Measurements from ENCODE around the gene SRPX2. TPM values are rescaled to one million over a fixed set of nuclear protein-coding genes. Genes with fewer than 3 reads are reported as not detected.

Gene SRPX2
- total and polyA plus RNA-seq, 2 of the 13 experiments (the other 11 are each of a cell fraction or from before 2014, with no cell fraction given), result 1.5 to 6.7 TPM

GRCh38 chrX:100636321-100636991, 7.5 kb upstream of the SRPX2 start, which contains the start of gene TSPAN6 (continued):
- TF ChIP-seq ATF5 (CRISPR knock-in tag; IDR thresholded peaks at IDR 0.05; ENCODE audit: low read depth) (no peak), ZNF367 (CRISPR knock-in tag; IDR thresholded peaks at IDR 0.05; ENCODE audit: borderline replicate concordance) (no peak), CENPT (CRISPR knock-in tag; IDR thresholded peaks at IDR 0.05; ENCODE audit: low read depth) (no peak), ZNF574 (CRISPR knock-in tag; IDR thresholded peaks at IDR 0.05) (peak; percentile 82), ZNF670 (CRISPR knock-in tag; IDR thresholded peaks at IDR 0.05; ENCODE audit: borderline replicate concordance) (no peak), GLI4 (CRISPR knock-in tag; IDR thresholded peaks at IDR 0.05; ENCODE audit: borderline replicate concordance) (no peak), MED8 (CRISPR knock-in tag; IDR thresholded peaks at IDR 0.05; ENCODE audit: insufficient replicate concordance) (no peak), MXD1 (CRISPR knock-in tag; IDR thresholded peaks at IDR 0.05) (no peak), MYNN (CRISPR knock-in tag; IDR thresholded peaks at IDR 0.05; ENCODE audit: low read depth) (no peak), CENPX (CRISPR knock-in tag; IDR thresholded peaks at IDR 0.05) (no peak), YEATS2 (CRISPR knock-in tag; IDR thresholded peaks at IDR 0.05; ENCODE audit: borderline replicate concordance) (no peak), ISL2 (CRISPR knock-in tag; IDR thresholded peaks at IDR 0.05) (no peak)
- TF ChIP-seq, protein P1, sequence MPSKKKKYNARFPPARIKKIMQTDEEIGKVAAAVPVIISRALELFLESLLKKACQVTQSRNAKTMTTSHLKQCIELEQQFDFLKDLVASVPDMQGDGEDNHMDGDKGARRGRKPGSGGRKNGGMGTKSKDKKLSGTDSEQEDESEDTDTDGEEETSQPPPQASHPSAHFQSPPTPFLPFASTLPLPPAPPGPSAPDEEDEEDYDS (CRISPR knock-in tag; IDR thresholded peaks at IDR 0.05), result no peak
- TF ChIP-seq, protein P2, sequence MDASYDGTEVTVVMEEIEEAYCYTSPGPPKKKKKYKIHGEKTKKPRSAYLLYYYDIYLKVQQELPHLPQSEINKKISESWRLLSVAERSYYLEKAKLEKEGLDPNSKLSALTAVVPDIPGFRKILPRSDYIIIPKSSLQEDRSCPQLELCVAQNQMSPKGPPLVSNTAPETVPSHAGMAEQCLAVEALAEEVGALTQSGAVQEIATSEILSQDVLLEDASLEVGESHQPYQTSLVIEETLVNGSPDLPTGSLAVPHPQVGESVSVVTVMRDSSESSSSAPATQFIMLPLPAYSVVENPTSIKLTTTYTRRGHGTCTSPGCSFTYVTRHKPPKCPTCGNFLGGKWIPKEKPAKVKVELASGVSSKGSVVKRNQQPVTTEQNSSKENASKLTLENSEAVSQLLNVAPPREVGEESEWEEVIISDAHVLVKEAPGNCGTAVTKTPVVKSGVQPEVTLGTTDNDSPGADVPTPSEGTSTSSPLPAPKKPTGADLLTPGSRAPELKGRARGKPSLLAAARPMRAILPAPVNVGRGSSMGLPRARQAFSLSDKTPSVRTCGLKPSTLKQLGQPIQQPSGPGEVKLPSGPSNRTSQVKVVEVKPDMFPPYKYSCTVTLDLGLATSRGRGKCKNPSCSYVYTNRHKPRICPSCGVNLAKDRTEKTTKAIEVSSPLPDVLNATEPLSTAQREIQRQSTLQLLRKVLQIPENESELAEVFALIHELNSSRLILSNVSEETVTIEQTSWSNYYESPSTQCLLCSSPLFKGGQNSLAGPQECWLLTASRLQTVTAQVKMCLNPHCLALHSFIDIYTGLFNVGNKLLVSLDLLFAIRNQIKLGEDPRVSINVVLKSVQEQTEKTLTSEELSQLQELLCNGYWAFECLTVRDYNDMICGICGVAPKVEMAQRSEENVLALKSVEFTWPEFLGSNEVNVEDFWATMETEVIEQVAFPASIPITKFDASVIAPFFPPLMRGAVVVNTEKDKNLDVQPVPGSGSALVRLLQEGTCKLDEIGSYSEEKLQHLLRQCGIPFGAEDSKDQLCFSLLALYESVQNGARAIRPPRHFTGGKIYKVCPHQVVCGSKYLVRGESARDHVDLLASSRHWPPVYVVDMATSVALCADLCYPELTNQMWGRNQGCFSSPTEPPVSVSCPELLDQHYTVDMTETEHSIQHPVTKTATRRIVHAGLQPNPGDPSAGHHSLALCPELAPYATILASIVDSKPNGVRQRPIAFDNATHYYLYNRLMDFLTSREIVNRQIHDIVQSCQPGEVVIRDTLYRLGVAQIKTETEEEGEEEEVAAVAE (CRISPR knock-in tag; IDR thresholded peaks at IDR 0.05; ENCODE audit: borderline replicate concordance), result no peak
- TF ChIP-seq, protein P3, sequence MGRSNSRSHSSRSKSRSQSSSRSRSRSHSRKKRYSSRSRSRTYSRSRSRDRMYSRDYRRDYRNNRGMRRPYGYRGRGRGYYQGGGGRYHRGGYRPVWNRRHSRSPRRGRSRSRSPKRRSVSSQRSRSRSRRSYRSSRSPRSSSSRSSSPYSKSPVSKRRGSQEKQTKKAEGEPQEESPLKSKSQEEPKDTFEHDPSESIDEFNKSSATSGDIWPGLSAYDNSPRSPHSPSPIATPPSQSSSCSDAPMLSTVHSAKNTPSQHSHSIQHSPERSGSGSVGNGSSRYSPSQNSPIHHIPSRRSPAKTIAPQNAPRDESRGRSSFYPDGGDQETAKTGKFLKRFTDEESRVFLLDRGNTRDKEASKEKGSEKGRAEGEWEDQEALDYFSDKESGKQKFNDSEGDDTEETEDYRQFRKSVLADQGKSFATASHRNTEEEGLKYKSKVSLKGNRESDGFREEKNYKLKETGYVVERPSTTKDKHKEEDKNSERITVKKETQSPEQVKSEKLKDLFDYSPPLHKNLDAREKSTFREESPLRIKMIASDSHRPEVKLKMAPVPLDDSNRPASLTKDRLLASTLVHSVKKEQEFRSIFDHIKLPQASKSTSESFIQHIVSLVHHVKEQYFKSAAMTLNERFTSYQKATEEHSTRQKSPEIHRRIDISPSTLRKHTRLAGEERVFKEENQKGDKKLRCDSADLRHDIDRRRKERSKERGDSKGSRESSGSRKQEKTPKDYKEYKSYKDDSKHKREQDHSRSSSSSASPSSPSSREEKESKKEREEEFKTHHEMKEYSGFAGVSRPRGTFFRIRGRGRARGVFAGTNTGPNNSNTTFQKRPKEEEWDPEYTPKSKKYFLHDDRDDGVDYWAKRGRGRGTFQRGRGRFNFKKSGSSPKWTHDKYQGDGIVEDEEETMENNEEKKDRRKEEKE (IDR thresholded peaks at IDR 0.05), result no peak
- TF ChIP-seq, protein P4, sequence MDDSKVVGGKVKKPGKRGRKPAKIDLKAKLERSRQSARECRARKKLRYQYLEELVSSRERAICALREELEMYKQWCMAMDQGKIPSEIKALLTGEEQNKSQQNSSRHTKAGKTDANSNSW (CRISPR knock-in tag; IDR thresholded peaks at IDR 0.05; ENCODE audit: borderline replicate concordance), result no peak
